Aorta (tissue), 5 donors: ENCODE measurements around the gene P4HA3. TPM values are rescaled to one million over a fixed set of nuclear protein-coding genes. Genes with fewer than 3 reads are reported as not detected.

Experiments
- ATAC-seq: fragments of 200-7000 bp; cut with Tn5 transposase; one replicate; pipeline ENCODE4 v1.9.1; 2022; ENCODE audit warnings: moderate library complexity; ENCODE audit not compliant: low FRiP score
- DNase-seq, 2 donors: peaks; one replicate each; pipeline ENCODE4 v3.0.0-alpha.2; 2020
- H3K27ac ChIP-seq, 2 donors: one replicate each; pipeline ENCODE4 v1.5.1; 2013; ENCODE audit warnings: low read length in 2 of 2, mild to moderate bottlenecking in 2 of 2, moderate library complexity in 2 of 2, control low read depth in 1 of 2, inconsistent platforms in 1 of 2, low read depth in 1 of 2
- H3K27me3 ChIP-seq, 2 donors: one replicate each; pipeline ENCODE4 v1.6.1; 2013; ENCODE audit warnings: control low read depth in 1 of 2, low read length in 1 of 2, mild to moderate bottlenecking in 1 of 2, moderate library complexity in 1 of 2; ENCODE audit not compliant: insufficient read depth in 2 of 2, control insufficient read depth in 1 of 2
- H3K36me3 ChIP-seq, 2 donors: one replicate each; pipeline ENCODE4 v1.6.1; 2013; ENCODE audit warnings: control low read depth in 1 of 2, low read length in 1 of 2, mild to moderate bottlenecking in 1 of 2; ENCODE audit not compliant: insufficient read depth in 2 of 2, control insufficient read depth in 1 of 2
- H3K4me1 ChIP-seq, 2 donors: one replicate each; pipeline ENCODE4 v1.6.1; 2013; ENCODE audit warnings: low read length in 2 of 2, control low read depth in 1 of 2, mild to moderate bottlenecking in 1 of 2, moderate library complexity in 1 of 2; ENCODE audit not compliant: insufficient read depth in 2 of 2, control insufficient read depth in 1 of 2
- H3K4me3 ChIP-seq, 2 donors: one replicate each; pipeline ENCODE4 v1.5.1; 2013; ENCODE audit warnings: low read length in 2 of 2, control low read depth in 1 of 2, mild to moderate bottlenecking in 1 of 2
- H3K9me3 ChIP-seq: one replicate; pipeline ENCODE4 v1.6.1; 2013; ENCODE audit warnings: mild to moderate bottlenecking, low read length; ENCODE audit not compliant: control insufficient read depth
- WGBS, 2 donors: extraction: QIAGEN DNeasy Blood & Tissue Kit; methylation state at CpG; one replicate each; pipeline ENCODE4 v1.1.7; 2013; 5-methylcytosine and 5-hydroxymethylcytosine counted together
- intact Hi-C, 2 donors: fragments of 100-400 bp; cut with DNase I; formaldehyde crosslinking; loops; one replicate each; pipeline versions ENCODE4 v1.14.2 to v1.15.0; 2022
- polyA plus RNA-seq, 2 donors: library from polyadenylated mRNA; stranded (reverse); fragments of 200-250 nt; gene quantifications; one replicate each; pipeline ENCODE4 v1.2.3, GENCODE V29; 2013
- total RNA-seq, 2 donors: library from RNA; stranded (reverse); fragmentation: NEBNext Ultra II Directional; extraction: Animal tissue kit (Norgen Biotek cat#: 25700); gene quantifications; one replicate each; pipeline ENCODE4 v1.2.1, GENCODE V29; 2021
- donor health status: healthy with polysubstance abuse.
- donor health status: Bipolar disorder and iron deficiency.
- donor health status: DM: no; HTN: no; CAD: no.
- donor health status: DM: no; HTN: no; CAD: no.
- donor health status: DM: yes; HTN: yes; CAD: no.

P4HA3 gene
- total and polyA plus RNA-seq, 4 donors: 0.75 to 13.8 (median 4.4) TPM

DNA sequence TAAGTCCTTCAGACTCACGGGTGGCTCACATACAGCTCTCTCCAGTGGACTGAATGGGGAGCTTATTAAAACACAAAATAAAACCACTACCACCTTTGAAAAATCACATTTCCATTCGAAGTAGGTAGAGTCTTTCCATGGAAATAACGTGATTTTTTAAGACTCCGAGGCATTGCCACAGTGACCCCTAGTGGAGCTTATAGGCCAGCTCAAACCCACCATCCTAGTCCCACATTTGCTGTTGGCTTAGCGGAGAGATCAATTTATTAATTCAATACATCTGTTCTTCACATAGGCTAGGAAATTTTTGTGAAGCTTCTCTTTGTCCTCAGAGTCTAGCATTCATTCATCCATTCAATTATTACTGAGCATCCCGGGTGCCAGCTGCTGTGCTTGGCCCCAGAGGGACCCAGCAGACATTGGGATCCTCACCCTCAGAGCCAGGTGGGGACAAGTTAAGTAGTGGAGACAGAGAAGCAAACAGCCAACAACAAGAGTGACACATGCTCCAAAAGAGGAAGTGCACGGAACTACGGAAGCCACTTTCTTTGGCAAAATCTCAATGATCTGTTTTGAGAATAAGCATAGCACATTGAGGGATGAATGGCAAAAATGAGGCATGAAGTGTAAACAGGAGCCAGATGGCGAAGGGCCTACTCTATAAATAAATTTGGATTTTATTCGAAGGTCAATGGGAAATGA is 10.2 kb upstream of the P4HA3 start:
- Histone ChIP-seq H3K27ac (no peak overlapping the region), H3K4me1 (peaks cover 3 to 7% of the 10 kb centered on the region in 2 donors), H3K27me3 (no peaks in the 10 kb centered on the region), H3K4me3 (no peak overlapping the region), H3K9me3 (no peaks in the 10 kb centered on the region), H3K36me3 (no peaks in the 10 kb centered on the region)
- ATAC-seq (peak; percentile 64), DNase-seq (no peak)
- 21 to 22% methylated on average over 10 of the region's 10 CpGs for WGBS, 2 donors
- intact Hi-C loops: loop anchor here (5.0 to 10.0 kb wide), 3 partner anchors 64 to 121 kb away; no protein-coding TSS in a partner anchor

- Histone ChIP-seq H3K27me3 (no peaks in the 10 kb centered on the region), H3K9me3 (no peaks in the 10 kb centered on the region), H3K4me3 (no peak overlapping the region), H3K4me1 (no peaks in the 10 kb centered on the region), H3K36me3 (no peaks in the 10 kb centered on the region), H3K27ac (no peak overlapping the region)
- ATAC-seq (no peak), DNase-seq (no peak)
- WGBS, 2 donors: 42 to 48% methylated on average over 2 of the region's 2 CpGs
- intact Hi-C loops: loop anchor here (5.0 to 10.0 kb wide), 3 partner anchors 63 to 122 kb away; no protein-coding TSS in a partner anchor
These were observed 9.1 kb upstream of the P4HA3 start for GRCh38 chr11:74320538-74320937.

DNA sequence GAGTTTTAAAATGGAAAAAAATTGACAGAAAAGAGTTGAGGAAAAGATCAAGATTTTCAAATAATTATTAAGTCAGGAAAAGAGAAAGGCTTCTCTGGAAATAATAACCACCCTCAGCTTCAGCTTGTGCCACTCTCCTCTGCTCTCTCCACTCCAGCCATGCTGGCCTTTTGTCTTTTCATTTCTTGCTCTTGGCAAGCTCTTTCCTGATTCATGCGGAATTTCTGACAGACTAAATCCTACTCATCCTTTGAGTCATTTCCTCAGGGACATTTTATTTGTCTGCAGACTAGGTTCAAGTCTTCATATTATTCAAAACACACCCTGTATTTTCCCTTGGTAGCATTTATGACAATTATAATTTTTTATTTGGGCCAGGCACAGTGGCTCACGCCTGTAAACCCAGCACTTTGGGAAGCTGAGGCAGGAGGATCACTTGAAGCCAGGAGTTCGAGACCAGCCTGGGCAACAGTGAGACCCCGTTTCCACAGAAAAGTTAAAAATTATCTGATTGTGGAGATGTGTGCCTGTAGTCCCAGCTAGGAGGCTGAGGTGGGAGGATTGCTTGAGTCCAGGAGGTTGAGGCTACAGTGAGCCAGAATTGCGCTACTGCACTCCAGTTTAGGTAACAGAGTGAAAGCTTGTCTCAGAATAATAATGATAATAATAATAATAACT is 7.8 kb upstream of the P4HA3 start:
- no peak for DNase-seq
- H3K4me3 ChIP-seq: no peak overlapping the region
- no peaks in the 10 kb centered on the region for H3K27me3 ChIP-seq
- H3K9me3 ChIP-seq: no peaks in the 10 kb centered on the region
- 62 to 63% methylated on average over 5 of the region's 5 CpGs for WGBS, 2 donors
- H3K4me1 ChIP-seq: no peaks in the 10 kb centered on the region
- H3K27ac ChIP-seq: no peak overlapping the region
- no peaks in the 10 kb centered on the region for H3K36me3 ChIP-seq
- peak; percentile 56 for ATAC-seq
- intact Hi-C loops: loop anchor here in 1 of 2 donors (5.0 kb wide), 1 partner anchor 78 kb away; the partner anchor contains the start of gene PGM2L1

DNA sequence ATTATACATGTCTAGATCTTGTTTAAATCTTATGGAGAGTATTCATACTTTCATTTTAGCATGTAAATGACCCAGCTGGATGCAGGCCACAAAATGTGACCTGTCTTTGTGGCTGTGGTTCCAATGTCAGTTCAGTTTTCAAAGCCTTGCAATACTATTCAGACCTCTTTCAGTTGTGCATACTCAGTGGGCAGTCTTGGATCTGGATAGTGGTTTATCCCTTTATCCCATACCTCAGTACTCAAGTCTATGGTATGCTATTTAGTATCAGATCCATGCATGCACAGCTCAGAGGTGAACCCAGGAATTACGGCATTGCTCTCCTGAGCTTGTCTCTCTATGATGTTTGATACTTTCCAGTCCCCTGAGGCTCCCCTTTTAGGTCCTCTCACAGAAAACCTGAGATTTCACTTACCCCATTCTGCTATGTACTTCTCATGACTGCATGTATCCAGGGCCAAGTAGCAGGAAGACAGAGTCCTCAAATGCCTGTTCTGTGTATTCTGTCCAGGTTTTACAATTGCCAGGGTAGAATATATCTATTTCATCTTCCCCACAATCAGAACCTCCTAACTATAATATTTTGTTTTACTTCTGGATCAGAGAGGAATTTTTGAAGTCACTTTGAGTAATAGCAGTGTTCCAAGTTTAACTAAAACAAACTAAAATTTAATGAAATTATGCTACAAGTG is 6.9 kb upstream of the P4HA3 start:
- Histone ChIP-seq H3K4me1 (no peaks in the 10 kb centered on the region), H3K4me3 (no peak overlapping the region), H3K36me3 (no peaks in the 10 kb centered on the region), H3K9me3 (no peaks in the 10 kb centered on the region), H3K27me3 (no peaks in the 10 kb centered on the region), H3K27ac (no peak overlapping the region)
- no peak for ATAC-seq
- no peak for DNase-seq
- intact Hi-C loops: loop anchor here in 1 of 2 donors (5.0 kb wide), 1 partner anchor 79 kb away; the partner anchor contains the start of gene PGM2L1
- WGBS, 2 donors: 92 to 97% methylated on average over 1 of the region's 1 CpG

- DNase-seq: no peak
These were observed 5.5 kb upstream of the P4HA3 start for GRCh38 chr11:74316772-74317505.

GRCh38 chr11:74312326-74312725 is 886 bp upstream of the P4HA3 start:
- WGBS, 2 donors: 100% methylated on average over 1 of the region's 1 CpG
- H3K9me3 ChIP-seq: no peaks in the 10 kb centered on the region
- peaks cover 0 to 3% of the 10 kb centered on the region in 2 donors for H3K4me1 ChIP-seq
- intact Hi-C loops: no loop called here
- no peaks in the 10 kb centered on the region for H3K36me3 ChIP-seq
- no peak overlapping the region for H3K27ac ChIP-seq
- no peak overlapping the region for H3K4me3 ChIP-seq
- no peak for ATAC-seq
- no peaks in the 10 kb centered on the region for H3K27me3 ChIP-seq
- DNase-seq: no peak

More at GRCh38 chr11:74316772-74317505, 5.5 kb upstream of the P4HA3 start:
- intact Hi-C loops: loop anchor here in 1 of 2 donors (5.0 kb wide), 1 partner anchor 80 kb away; the partner anchor contains the start of gene PGM2L1
- H3K36me3 ChIP-seq: no peaks in the 10 kb centered on the region
- ATAC-seq: no peak
- H3K27ac ChIP-seq: no peak overlapping the region
- H3K9me3 ChIP-seq: no peaks in the 10 kb centered on the region
- H3K4me3 ChIP-seq: no peak overlapping the region
- no peaks in the 10 kb centered on the region for H3K4me1 ChIP-seq
- no peaks in the 10 kb centered on the region for H3K27me3 ChIP-seq

- Histone ChIP-seq H3K4me1 (peaks cover 3 to 5% of the 10 kb centered on the region in 2 donors), H3K9me3 (no peaks in the 10 kb centered on the region), H3K4me3 (peak overlapping the region in 1 of 2 donors; percentile 28), H3K27ac (no peak overlapping the region), H3K27me3 (no peaks in the 10 kb centered on the region), H3K36me3 (no peaks in the 10 kb centered on the region)
- 76 to 81% methylated on average over 11 of the region's 11 CpGs for WGBS, 2 donors
- ATAC-seq: peak; percentile 9
- intact Hi-C loops: no loop called here
- DNase-seq: no peak
These were observed 583 bp downstream of the P4HA3 start for GRCh38 chr11:74310857-74311256.

DNA sequence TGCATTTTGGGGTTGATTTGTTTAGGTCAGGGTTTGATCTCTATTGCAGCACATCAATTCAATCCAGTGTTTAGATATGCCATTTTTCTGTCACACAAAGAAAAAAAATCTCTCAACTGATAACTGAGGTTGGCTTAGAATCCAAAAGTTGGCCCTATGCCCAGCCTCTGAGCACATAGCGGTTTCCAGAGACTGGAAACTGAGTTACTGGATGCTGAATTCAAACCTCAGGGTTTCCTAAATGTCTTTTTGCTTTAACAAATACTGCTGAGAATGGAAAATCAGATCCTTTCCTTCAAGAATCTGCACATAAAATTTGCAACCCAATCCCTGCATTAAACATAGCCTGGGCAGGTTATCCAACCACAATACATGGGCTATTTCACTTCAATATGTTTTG is 4.0 kb downstream of the P4HA3 start:
- WGBS, 2 donors: 8% methylated on average over 1 of the region's 1 CpG
- ATAC-seq (no peak), DNase-seq (peak in 1 of 2 donors; percentile 63)
- no peaks in the 10 kb centered on the region for H3K9me3 ChIP-seq
- no peaks in the 10 kb centered on the region for H3K36me3 ChIP-seq
- no peak overlapping the region for H3K27ac ChIP-seq
- intact Hi-C loops: no loop called here
- H3K27me3 ChIP-seq: no peaks in the 10 kb centered on the region
- H3K4me3 ChIP-seq: no peak overlapping the region
- peaks cover 3 to 5% of the 10 kb centered on the region in 2 donors for H3K4me1 ChIP-seq
